NCI-H345 (cell line): ENCODE results near the gene ADPGK.
A peak's percentile ranks its signal among the peaks of the same experiment; 100 is the strongest.
"Not testable (repeated sequence)": the region's sequence is repeated elsewhere in the genome, so short reads cannot be mapped to it uniquely, and the experiment has no call there.

Experiments
- DNase-seq: peaks from one replicate; lab custom pipeline; 2025; lab: John Stamatoyannopoulos, UW

ADPGK gene

GRCh38 chr15:72783640-72784455 is at the start of gene ADPGK:
TSS of gene ADPGK (minus strand) at chr15:72783758. CDS start at chr15:72783691, 67 bp downstream.
- peak; percentile 87 for DNase-seq

GRCh38 chr15:72827226-72827625 is 43.7 kb upstream of the ADPGK start:
- DNase-seq, result no peak

GRCh38 chr15:72826611-72827010 is 43.1 kb upstream of the ADPGK start:
- DNase-seq, result no peak

GRCh38 chr15:72825829-72826228 is 42.3 kb upstream of the ADPGK start:
- DNase-seq, result no peak

GRCh38 chr15:72824781-72825180 is 41.2 kb upstream of the ADPGK start:
- no peak for DNase-seq

- DNase-seq, result no peak
These were observed 40.6 kb upstream of the ADPGK start for GRCh38 chr15:72824112-72824511.

GRCh38 chr15:72820278-72820677 is 36.7 kb upstream of the ADPGK start:
- no peak for DNase-seq

- DNase-seq, result no peak
These were observed 35.1 kb upstream of the ADPGK start for GRCh38 chr15:72818632-72819031.

GRCh38 chr15:72813345-72814004 is 29.9 kb upstream of the ADPGK start:
- DNase-seq, result no peak

GRCh38 chr15:72809329-72809728 is 25.8 kb upstream of the ADPGK start:
- DNase-seq, result no peak

GRCh38 chr15:72807346-72807745 is 23.8 kb upstream of the ADPGK start:
- not testable (repeated sequence) for DNase-seq

GRCh38 chr15:72803006-72803405 is 19.4 kb upstream of the ADPGK start:
- DNase-seq, result no peak

GRCh38 chr15:72801590-72802325 is 18.2 kb upstream of the ADPGK start:
- DNase-seq, result no peak

GRCh38 chr15:72800833-72801481 is 17.4 kb upstream of the ADPGK start:
- no peak for DNase-seq

- DNase-seq, result no peak
These were observed 14.3 kb upstream of the ADPGK start for GRCh38 chr15:72797834-72798233.

GRCh38 chr15:72797338-72797689 is 13.8 kb upstream of the ADPGK start:
- no peak for DNase-seq

- peak; percentile 31 for DNase-seq
These were observed 13.2 kb upstream of the ADPGK start for GRCh38 chr15:72796515-72797337.

GRCh38 chr15:72796210-72796514 is 12.6 kb upstream of the ADPGK start:
- no peak for DNase-seq

- no peak for DNase-seq
These were observed 10.5 kb upstream of the ADPGK start for GRCh38 chr15:72793766-72794660.

- DNase-seq, result no peak
These were observed 8.9 kb upstream of the ADPGK start for GRCh38 chr15:72792431-72792830.
